ENCODE measurements around the gene SH2B3.

Gene SH2B3

DNA sequence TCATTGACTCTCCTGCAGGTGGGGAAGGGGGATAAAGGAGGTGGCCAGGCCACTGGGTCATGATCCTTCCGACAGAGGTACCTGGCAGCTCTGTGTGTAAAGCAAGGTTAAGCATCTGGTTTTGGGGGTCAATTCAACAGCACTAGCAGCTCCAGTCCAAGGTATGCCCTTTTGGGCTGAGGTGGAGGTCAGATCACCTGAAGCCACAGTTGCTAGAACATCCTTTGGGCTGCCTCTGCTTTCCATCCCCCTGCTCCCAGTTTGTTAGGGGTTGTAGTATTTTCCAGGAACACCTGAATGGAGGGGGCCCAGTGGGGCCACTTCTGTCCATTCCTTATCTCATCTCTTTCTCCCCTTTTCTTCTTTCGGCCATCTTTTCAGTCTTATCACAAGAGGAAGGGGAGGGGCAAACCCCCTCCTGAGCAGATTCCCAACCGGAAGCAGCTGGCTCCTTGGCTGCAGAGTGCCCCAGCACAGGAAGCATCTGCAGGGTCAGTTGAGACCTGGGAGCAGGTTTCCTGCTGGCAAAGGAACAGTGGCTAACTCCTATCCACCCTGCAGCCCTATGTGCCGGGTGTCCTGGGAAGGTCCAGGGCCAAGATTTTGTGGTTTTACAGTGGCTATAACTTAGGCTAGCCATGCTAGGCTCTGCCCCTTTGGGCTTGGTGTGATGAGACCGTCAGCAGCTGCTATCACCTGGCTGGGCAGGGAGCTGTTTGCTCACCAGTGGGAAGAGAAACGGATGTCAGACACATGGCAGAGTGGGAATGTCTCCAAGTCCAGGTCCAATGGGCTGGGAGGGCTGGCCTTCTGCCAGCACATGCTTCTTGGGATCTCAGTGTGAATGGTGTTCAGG is 40.2 kb downstream of the SH2B3 start:
- peak; percentile 59 for DNase-seq (ENCODE audit: low read depth)
- H3K4me3 ChIP-seq (ENCODE audit: low read depth, low read length), result peak overlapping the region; percentile 19; the same call in 1 of the 2 replicates
- TF ChIP-seq, protein P1, sequence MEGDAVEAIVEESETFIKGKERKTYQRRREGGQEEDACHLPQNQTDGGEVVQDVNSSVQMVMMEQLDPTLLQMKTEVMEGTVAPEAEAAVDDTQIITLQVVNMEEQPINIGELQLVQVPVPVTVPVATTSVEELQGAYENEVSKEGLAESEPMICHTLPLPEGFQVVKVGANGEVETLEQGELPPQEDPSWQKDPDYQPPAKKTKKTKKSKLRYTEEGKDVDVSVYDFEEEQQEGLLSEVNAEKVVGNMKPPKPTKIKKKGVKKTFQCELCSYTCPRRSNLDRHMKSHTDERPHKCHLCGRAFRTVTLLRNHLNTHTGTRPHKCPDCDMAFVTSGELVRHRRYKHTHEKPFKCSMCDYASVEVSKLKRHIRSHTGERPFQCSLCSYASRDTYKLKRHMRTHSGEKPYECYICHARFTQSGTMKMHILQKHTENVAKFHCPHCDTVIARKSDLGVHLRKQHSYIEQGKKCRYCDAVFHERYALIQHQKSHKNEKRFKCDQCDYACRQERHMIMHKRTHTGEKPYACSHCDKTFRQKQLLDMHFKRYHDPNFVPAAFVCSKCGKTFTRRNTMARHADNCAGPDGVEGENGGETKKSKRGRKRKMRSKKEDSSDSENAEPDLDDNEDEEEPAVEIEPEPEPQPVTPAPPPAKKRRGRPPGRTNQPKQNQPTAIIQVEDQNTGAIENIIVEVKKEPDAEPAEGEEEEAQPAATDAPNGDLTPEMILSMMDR (IDR thresholded peaks at IDR 0.05; ENCODE audit: control insufficient read depth, extremely low read depth, insufficient read depth), result no peak

DNA sequence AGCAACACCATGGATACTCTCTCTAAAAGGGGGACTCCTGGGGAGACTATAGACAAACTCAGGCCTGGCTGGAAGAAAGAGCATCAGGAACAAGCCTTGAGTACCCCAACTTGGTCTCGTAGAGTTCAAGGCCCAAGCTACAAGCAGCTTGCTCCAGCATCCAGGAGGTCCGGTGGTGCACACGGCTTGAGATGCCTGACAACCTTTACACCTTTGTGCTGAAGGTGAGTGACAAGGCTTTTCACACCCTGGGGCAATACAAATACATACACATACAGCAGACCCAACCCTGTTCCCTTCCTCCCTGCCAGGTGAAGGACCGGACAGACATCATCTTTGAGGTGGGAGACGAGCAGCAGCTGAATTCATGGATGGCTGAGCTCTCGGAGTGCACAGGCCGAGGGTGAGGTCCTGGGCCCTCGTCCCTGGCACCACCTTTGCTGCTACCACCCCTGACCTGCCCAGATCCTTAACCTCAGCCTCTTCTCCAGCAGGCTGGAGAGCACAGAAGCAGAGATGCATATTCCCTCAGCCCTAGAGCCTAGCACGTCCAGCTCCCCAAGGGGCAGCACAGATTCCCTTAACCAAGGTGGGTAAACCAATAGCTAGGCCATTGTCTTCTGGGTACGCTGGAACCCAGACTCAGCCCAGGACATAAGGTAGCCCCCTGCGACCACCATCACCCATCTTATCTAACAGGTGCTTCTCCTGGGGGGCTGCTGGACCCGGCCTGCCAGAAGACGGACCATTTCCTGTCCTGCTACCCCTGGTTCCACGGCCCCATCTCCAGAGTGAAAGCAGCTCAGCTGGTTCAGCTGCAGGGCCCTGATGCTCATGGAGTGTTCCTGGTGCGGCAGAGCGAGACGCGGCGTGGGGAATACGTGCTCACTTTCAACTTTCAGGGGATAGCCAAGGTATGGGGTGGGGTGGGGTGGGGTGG is 41.2 kb downstream of the SH2B3 start:
- TF ChIP-seq, protein P1 (IDR thresholded peaks at IDR 0.05; ENCODE audit: control insufficient read depth, extremely low read depth, insufficient read depth), result no peak
- no peak for DNase-seq (ENCODE audit: low read depth)
- no peak overlapping the region for H3K4me3 ChIP-seq (ENCODE audit: low read depth, low read length)

DNA sequence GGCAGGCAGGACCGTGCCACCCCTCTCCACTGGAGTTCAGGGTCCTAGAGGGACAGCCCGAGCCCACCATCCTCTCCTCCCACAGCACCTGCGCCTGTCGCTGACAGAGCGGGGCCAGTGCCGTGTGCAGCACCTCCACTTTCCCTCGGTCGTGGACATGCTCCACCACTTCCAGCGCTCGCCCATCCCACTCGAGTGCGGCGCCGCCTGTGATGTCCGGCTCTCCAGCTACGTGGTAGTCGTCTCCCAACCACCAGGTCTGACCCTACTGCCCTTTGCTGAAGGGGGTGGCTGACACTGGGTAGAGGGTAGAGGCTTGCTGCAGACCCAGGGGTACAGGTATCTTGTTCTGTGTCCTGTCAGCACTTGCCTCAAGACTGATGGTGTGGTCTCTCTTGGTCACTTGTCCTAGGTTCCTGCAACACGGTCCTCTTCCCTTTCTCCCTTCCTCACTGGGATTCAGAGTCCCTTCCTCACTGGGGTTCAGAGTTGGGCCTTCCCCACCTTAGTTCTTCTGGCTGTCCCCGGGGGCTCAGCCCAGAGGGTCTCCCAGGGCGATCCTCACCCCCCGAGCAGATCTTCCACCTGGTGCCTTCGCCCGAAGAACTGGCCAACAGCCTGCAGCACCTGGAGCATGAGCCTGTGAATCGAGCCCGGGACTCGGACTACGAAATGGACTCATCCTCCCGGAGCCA is 42.0 kb downstream of the SH2B3 start:
- DNase-seq (ENCODE audit: low read depth), result no peak
- H3K4me3 ChIP-seq (ENCODE audit: low read depth, low read length), result no peak overlapping the region
- TF ChIP-seq, protein P1 (IDR thresholded peaks at IDR 0.05; ENCODE audit: control insufficient read depth, extremely low read depth, insufficient read depth), result no peak

DNA sequence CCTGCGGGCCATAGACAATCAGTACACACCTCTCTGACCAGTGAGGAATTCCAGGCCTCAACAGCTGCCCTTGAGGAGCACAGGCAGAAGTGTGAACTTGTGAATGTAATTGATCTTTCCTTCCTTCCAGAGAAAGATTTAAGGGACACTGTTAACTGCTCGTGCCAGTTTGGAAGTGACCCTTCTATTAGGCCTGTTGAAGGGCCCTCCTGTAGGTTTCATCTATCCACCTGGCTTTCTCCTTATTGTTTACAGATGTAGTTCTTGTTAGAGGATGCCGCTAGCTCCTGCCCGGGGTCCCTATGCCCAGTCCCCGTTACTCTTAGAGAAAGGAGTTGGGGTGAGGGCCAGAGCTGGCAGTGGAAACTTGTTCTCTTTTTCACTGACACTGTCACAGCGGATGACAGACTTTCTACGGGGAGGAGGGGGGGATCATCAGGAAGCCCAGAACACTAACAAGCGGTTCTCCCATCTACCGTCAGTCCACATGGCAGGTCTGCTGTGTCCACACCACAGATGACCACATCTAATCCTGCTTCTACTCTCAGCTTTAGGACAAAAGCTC is 42.6 kb downstream of the SH2B3 start:
- no peak overlapping the region for H3K4me3 ChIP-seq (ENCODE audit: low read depth, low read length)
- no peak for DNase-seq (ENCODE audit: low read depth)
- TF ChIP-seq, protein P1 (IDR thresholded peaks at IDR 0.05; ENCODE audit: control insufficient read depth, extremely low read depth, insufficient read depth), result no peak

DNA sequence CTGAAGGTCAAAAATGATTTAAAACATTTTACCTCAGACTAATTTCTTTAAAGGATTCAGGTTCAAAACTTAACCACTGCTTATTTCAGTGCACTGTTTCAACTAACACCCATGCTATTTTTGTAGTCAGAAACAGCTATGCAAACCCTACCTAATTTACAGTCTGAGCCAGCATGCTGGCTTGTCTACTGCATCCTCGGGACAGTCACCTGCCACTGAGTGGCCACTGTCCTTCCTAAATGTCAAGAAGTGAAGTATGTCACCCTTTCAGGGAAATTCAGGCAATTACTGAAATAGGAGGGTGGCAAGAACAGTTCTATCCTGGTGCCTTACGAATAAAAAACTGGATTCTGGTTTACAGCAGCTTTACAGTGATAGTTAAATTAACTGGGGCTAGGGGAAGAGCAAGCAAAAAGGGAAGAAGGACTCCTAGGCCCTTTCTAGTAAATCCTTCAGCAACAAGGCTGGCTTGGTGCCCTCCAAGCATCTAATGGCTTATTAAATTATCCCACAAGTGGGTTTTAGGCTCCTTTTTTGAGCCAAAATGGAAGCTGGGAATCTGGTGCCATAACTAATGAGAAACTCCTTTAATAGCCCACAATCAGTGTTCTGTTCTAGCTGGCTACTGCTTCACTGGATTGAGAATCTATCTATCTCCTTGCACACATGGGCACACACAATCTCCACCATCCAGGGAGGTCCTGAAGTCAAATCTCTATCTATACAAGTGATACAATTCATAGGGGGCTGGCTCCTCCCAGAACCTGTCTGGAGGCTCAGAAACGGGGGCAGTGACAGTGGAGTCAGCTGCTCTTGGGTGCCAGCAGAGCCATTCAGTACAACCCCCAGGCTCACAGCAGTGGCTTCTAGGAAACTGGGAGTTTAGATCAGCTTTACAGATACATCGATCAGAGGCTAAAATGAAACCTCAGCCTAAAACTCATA is 43.4 kb downstream of the SH2B3 start:
- no peak for DNase-seq (ENCODE audit: low read depth)
- TF ChIP-seq, protein P1 (IDR thresholded peaks at IDR 0.05; ENCODE audit: control insufficient read depth, extremely low read depth, insufficient read depth), result no peak
- no peak overlapping the region for H3K4me3 ChIP-seq (ENCODE audit: low read depth, low read length)

Data from LNCaP clone FGC (cell line).